SK-N-MC (cell line): ENCODE measurements around the gene PSMC3.

Experiments used
- DNase-seq: peaks from one replicate; pipeline ENCODE4 v3.0.0-alpha.2; 2011; ENCODE audit warnings: low read depth, low spot score
- H3K27ac ChIP-seq: fragments of 200-600 bp; sonication (generic); 2 replicates; pipeline ENCODE4 v1.5.1; 2016; ENCODE audit warnings: mixed run types
- H3K36me3 ChIP-seq: fragments of 200-600 bp; sonication (generic); 2 replicates; pipeline ENCODE4 v1.6.1; 2017; ENCODE audit warnings: antibody characterized with exemption, low read length, mixed read lengths; ENCODE audit not compliant: insufficient read depth
- H3K4me3 ChIP-seq: fragments of 200-600 bp; sonication (generic); 2 replicates; pipeline ENCODE4 v1.5.1; 2016
- H3K9ac ChIP-seq: fragments of 200-600 bp; sonication (generic); 2 replicates; pipeline ENCODE4 v1.8.0; 2017; ENCODE audit warnings: mixed run types, mixed read lengths; ENCODE audit not compliant: insufficient read length
- H3K9me3 ChIP-seq: fragments of 200-600 bp; sonication (generic); 2 replicates; pipeline ENCODE4 v1.6.1; 2017; ENCODE audit warnings: low read depth, mild to moderate bottlenecking, antibody characterized with exemption, low read length, moderate library complexity, mixed read lengths
- EZH2 ChIP-seq: fragments of 200-600 bp; sonication (generic); IDR thresholded peaks from one replicate; pipeline ENCODE4 v1.6.1; 2017; ENCODE audit warnings: antibody characterized with exemption
- FOXP2 ChIP-seq: optimal IDR thresholded peaks from 2 replicates; pipeline ENCODE3; 2011; ENCODE audit warnings: mild to moderate bottlenecking, moderate library complexity; ENCODE audit not compliant: insufficient read depth; ENCODE audit errors: extremely low read length, control extremely low read depth
- POLR2AphosphoS5 ChIP-seq: IDR thresholded peaks from 2 replicates; pipeline ENCODE4 v1.6.1; 2012; ENCODE audit warnings: mild to moderate bottlenecking, low read depth, low read length, borderline replicate concordance

Gene PSMC3

GRCh38 chr11:47378010-47378835 is 48.0 kb downstream of the PSMC3 start, which contains the start of gene SPI1:
Gene SPI1 (minus strand): TSS chr11:47378547. CDS start chr11:47378353, 194 bp downstream.
- H3K9me3 ChIP-seq = no peaks in the 10 kb centered on the region
- H3K27ac ChIP-seq = no peak within 1 kb of the TSS
- no peak within 1 kb of the TSS for H3K4me3 ChIP-seq
- TF ChIP-seq FOXP2 = no peak
- no peaks in the 10 kb centered on the region for H3K36me3 ChIP-seq
- H3K9ac ChIP-seq = no peak within 1 kb of the TSS
- no peak for DNase-seq

DNA sequence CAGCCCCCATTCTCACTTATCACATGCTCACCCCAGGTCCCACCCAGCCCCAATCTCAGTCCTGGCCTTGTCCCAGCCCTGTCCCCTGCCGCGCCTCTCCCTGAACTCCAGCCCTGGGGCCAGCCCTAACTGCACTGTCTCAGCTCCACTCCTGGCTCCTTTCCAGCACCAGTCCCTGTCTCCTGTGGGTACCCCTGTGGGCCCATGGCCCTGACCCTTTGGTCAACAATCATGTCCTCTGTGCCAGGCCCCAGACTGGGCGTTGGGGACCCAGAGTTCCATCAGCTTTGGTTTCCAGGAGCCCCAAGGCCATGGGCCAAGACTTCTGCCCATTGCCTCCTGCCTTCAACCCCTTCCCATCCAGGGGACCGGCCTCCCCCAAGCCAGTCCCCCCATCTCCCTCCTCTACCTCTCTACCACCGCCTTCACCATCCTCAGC is 48.6 kb downstream of the PSMC3 start:
- DNase-seq = no peak
- no peak for TF ChIP-seq EZH2
- TF ChIP-seq FOXP2 = no peak
- TF ChIP-seq POLR2AphosphoS5 = no peak
- Histone ChIP-seq H3K27ac (no peak overlapping the region), H3K9ac (no peak overlapping the region), H3K9me3 (no peaks in the 10 kb centered on the region), H3K36me3 (no peaks in the 10 kb centered on the region), H3K4me3 (no peak overlapping the region)

GRCh38 chr11:47376525-47377371 is 49.5 kb downstream of the PSMC3 start:
- H3K9ac ChIP-seq = no peak overlapping the region
- no peak for DNase-seq
- no peaks in the 10 kb centered on the region for H3K36me3 ChIP-seq
- no peaks in the 10 kb centered on the region for H3K9me3 ChIP-seq
- no peak overlapping the region for H3K27ac ChIP-seq
- no peak overlapping the region for H3K4me3 ChIP-seq
- TF ChIP-seq POLR2AphosphoS5 = no peak
- no peak for TF ChIP-seq EZH2
- no peak for TF ChIP-seq FOXP2

DNA sequence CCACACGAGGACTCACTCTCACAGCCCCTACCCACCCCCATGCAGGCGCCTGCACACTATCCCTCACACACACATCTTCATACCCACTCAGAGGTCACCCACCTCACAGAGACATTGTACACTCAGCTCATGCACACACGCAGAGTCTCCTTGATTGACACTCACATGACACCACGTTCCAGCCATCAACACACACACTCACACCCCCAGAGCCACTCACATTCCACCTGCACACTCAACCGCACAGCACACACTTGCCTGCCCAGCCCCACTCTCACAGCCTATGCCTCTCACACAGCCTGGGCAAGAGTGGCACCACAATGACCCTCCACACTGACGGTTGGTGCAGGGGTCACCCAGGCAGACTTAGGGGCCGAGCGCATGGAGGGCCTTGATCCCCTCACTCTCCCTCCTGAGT is 50.1 kb downstream of the PSMC3 start:
- no peak for TF ChIP-seq EZH2
- TF ChIP-seq POLR2AphosphoS5 = no peak
- no peak for TF ChIP-seq FOXP2
- DNase-seq = no peak
- Histone ChIP-seq H3K9ac (no peak overlapping the region), H3K9me3 (no peaks in the 10 kb centered on the region), H3K36me3 (no peaks in the 10 kb centered on the region), H3K27ac (no peak overlapping the region), H3K4me3 (no peak overlapping the region)

DNA sequence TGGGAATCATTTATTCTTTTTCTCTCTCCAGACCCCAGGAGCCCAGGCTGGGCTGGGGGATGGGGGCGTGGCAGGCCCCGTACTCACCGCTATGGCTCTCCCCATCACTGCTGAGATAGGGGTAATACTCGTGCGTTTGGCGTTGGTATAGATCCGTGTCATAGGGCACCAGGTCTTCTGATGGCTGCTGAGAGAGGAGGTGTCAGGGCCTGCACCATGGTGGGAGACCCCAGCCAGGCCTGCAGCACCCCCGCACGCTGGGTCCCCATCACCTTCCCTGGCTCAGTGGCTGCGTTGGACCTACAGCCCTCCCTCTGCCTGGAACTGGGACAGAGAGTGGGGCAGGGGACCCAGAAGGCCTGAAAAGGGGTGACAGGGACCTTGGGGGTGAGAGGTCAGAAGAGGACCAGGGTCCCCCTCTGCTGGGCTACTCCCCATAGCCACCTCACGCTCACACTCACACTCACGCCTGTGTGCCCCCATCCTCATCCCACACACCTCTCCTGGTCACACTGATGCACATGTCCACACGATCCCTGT is 50.6 kb downstream of the PSMC3 start:
- TF ChIP-seq POLR2AphosphoS5 (no peak), EZH2 (no peak), FOXP2 (no peak)
- Histone ChIP-seq H3K36me3 (no peaks in the 10 kb centered on the region), H3K27ac (no peak overlapping the region), H3K4me3 (no peak overlapping the region), H3K9me3 (no peaks in the 10 kb centered on the region), H3K9ac (no peak overlapping the region)
- DNase-seq = no peak

- DNase-seq = no peak
- TF ChIP-seq POLR2AphosphoS5 (no peak), FOXP2 (no peak), EZH2 (no peak)
- no peaks in the 10 kb centered on the region for H3K9me3 ChIP-seq
- H3K4me3 ChIP-seq = no peak overlapping the region
- no peak overlapping the region for H3K27ac ChIP-seq
- H3K9ac ChIP-seq = no peak overlapping the region
- H3K36me3 ChIP-seq = no peaks in the 10 kb centered on the region
Measured at GRCh38 chr11:47375020-47375419, 51.2 kb downstream of the PSMC3 start.

DNA sequence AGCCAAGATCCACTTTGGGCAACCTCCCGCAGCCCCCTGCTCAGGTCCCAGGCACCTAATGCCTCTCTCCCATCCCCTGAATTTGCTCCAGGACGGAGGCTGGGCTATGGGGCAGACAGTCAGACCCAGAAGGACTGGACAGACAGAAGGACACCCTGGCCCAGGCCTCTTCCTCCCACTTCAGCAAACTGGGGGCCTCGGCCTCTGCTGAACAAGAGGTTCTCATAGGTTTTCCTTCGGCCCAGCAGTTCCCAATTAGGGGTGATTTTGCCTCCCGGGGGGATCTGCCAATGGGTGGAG is 51.6 kb downstream of the PSMC3 start:
- TF ChIP-seq FOXP2 (no peak), EZH2 (no peak), POLR2AphosphoS5 (no peak)
- no peaks in the 10 kb centered on the region for H3K9me3 ChIP-seq
- DNase-seq = no peak
- no peak overlapping the region for H3K9ac ChIP-seq
- no peak overlapping the region for H3K27ac ChIP-seq
- H3K4me3 ChIP-seq = no peak overlapping the region
- H3K36me3 ChIP-seq = no peaks in the 10 kb centered on the region
